ENCODE data around the gene HLA-E.

- TF ChIP-seq, protein P1, sequence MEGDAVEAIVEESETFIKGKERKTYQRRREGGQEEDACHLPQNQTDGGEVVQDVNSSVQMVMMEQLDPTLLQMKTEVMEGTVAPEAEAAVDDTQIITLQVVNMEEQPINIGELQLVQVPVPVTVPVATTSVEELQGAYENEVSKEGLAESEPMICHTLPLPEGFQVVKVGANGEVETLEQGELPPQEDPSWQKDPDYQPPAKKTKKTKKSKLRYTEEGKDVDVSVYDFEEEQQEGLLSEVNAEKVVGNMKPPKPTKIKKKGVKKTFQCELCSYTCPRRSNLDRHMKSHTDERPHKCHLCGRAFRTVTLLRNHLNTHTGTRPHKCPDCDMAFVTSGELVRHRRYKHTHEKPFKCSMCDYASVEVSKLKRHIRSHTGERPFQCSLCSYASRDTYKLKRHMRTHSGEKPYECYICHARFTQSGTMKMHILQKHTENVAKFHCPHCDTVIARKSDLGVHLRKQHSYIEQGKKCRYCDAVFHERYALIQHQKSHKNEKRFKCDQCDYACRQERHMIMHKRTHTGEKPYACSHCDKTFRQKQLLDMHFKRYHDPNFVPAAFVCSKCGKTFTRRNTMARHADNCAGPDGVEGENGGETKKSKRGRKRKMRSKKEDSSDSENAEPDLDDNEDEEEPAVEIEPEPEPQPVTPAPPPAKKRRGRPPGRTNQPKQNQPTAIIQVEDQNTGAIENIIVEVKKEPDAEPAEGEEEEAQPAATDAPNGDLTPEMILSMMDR (IDR thresholded peaks at IDR 0.05), result no peak
- TF ChIP-seq POLR2A (IDR thresholded peaks at IDR 0.05), result no peak
Measured at GRCh38 chr6:30515106-30515505, 25.8 kb downstream of the HLA-E start.
